ENCODE data around the gene C16orf78.

Gene C16orf78

DNA sequence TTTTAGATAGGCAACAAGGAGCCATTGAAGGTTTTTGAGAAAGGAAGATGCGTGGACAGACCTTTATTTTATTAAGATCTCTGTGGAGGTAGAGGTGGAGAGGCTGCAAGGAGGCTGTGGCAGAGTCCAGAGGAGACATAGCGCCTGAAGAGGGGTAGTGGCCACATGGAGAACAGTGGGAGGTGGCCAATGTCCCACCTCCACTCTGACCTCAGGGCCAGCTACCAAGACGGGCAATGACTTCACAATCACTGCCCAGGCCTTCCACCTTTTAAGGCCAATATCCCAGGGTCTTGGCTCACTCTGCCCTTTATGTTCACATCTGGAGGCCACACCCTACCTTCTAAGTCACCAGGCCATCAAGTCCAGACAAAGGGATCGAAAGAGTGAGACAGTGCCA lies at the start of gene C16orf78:
C16orf78 (plus strand) TSS at position 301 of the 400 bp plus-strand sequence. CDS start 136 bp downstream, outside the sequence.
- no peak for DNase-seq

GRCh38 chr16:49324703-49325102 lies 48.9 kb upstream of the C16orf78 start:
- DNase-seq, result no peak

- DNase-seq, result no peak
Measured at GRCh38 chr16:49327466-49327865, 46.1 kb upstream of the C16orf78 start.

DNA sequence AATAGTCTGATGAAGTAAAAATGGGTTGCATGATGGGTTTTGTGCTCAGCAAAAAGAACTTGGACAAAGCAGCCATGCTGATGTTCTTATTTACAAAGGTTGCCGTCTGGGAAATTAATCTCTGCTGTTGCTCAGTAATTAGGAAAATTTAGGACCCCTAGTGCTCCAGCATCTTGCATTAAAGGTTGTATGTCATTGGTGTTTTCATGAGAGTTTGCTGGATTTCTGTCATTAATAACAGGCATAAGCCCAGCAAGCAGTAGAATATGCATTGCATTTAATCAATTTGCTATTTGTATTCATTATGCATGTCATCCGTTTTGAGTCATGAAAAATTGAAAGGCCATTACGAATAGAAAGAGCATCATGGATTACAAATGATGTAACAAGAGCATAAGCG lies 45.3 kb upstream of the C16orf78 start:
- no peak for DNase-seq

DNA sequence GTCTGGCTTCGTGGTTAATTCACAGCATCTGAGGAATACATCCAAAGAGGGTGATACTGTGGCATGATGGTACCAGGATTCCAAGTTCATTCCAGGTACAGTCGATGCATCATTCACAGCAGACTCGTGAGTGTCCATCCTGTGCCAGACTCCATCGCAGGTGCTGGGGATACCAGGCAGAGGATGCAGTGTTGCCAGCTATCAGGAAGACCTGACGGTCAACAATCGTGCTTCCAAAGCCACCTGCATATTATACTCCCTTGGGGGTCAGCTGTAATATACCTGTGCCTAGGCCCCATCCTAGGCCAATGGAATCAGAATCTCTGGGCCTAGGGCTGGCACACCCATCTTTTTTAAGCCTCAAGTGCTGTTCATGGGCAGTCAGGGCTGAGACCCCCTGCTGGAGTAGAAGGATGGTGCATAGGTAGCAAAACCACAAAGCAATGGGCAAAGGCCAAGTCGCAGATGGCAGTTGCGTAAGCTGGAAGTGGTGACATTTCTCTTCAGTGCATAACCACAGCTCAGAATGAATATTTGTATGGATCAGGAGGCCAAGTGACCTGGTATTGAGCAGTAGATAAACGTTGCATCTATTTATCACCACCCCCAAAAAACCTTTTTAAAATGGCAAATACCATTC lies 42.9 kb upstream of the C16orf78 start:
- DNase-seq, result no peak

GRCh38 chr16:49332589-49333258 lies 40.9 kb upstream of the C16orf78 start:
- DNase-seq, result no peak

- no peak for DNase-seq
Measured at GRCh38 chr16:49333259-49333597, 40.4 kb upstream of the C16orf78 start.

GRCh38 chr16:49335828-49336227 lies 37.8 kb upstream of the C16orf78 start:
- DNase-seq, result no peak

- DNase-seq, result no peak
Measured at GRCh38 chr16:49336581-49336980, 37.0 kb upstream of the C16orf78 start.

GRCh38 chr16:49337814-49338350 lies 35.7 kb upstream of the C16orf78 start:
- DNase-seq, result no peak

DNA sequence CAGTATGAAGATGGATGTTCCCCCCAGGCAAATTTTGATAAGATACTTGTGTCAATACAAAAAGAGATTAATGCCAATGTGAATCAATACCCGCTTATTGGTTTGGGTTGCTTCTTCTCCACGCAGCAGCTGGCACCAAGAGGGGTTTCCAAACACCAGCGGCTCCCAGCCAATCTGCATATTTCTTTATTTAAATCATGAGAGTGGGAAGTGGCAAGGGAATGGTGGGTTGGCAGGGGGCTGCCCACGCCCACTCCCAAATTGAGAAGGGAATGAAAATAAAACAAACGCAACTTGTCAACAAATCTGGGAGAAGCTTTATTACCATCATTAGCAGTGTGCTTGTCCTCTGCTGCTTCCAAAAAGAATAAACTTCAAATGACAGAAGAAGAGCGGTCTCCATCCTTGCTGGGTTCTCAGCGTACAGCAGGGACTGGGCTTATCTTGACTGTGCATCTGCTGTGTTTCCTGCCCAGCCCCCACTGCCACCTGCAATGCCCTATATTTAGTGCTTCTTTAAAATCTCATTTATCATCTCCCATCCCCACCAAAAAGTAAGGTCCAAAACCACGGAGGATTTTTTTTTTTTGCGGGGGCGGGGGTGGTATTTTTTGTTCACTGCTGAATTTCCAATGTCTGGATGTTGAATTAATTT lies 34.9 kb upstream of the C16orf78 start:
- DNase-seq, result no peak

GRCh38 chr16:49340466-49340865 lies 33.1 kb upstream of the C16orf78 start:
- DNase-seq, result no peak

- DNase-seq, result no peak
Measured at GRCh38 chr16:49341706-49342105, 31.9 kb upstream of the C16orf78 start.

- no peak for DNase-seq
Measured at GRCh38 chr16:49342336-49343265, 31.0 kb upstream of the C16orf78 start.

DNA sequence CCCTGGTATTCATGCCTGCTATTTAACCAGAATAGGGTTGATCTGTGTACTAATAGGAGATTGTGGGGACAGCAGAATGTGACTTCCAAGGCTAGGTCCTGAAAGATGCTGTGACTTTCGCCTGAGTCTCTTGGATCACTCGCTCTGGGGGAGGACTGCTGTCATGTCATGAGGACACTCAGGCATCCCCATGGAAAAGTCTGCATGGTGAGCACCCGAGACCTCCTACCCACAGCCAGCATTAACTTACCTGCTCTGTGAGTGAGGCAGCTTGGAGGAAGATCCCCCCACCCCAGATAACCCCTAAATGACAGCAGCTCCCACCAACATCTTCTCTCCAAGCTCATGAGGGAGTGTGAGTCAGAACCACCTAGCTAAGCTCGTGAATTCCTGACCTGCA lies 30.3 kb upstream of the C16orf78 start:
- DNase-seq, result no peak

GRCh38 chr16:49344401-49344800 lies 29.2 kb upstream of the C16orf78 start:
- DNase-seq, result no peak

GRCh38 chr16:49345829-49346228 lies 27.8 kb upstream of the C16orf78 start:
- no peak for DNase-seq

DNA sequence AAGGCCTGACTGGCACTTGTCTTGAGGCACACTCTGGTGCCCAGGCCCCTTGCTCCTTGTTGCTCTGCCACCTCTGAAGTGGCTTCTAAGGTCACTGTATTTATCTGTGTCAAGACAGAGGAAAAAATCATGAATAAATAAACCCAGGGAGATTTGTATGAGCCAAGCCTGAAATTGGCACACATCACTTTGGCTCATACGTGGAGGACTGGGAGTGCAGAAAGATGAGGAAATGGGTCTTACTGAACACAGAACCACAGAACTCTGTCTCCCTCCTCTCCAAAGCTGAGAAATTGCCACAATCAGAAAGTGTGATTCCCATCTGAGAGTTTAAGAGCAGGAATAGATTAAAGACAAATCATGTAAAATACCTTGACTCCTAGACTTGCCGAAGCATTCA lies 27.1 kb upstream of the C16orf78 start:
- no peak for DNase-seq

GRCh38 chr16:49347476-49347875 lies 26.1 kb upstream of the C16orf78 start:
- DNase-seq, result no peak

GRCh38 chr16:49348408-49349176 lies 25.0 kb upstream of the C16orf78 start:
- no peak for DNase-seq

- DNase-seq, result no peak
Measured at GRCh38 chr16:49349446-49350168, 24.0 kb upstream of the C16orf78 start.
